ENCODE measurements around the gene KCNG3.

The KCNG3 gene

GRCh38 chr2:42493468-42494354 is at the start of gene KCNG3:
KCNG3 (minus strand) TSS chr2:42493982; CDS start chr2:42493501, 481 bp downstream.
- DNase-seq: peak; percentile 87

DNA sequence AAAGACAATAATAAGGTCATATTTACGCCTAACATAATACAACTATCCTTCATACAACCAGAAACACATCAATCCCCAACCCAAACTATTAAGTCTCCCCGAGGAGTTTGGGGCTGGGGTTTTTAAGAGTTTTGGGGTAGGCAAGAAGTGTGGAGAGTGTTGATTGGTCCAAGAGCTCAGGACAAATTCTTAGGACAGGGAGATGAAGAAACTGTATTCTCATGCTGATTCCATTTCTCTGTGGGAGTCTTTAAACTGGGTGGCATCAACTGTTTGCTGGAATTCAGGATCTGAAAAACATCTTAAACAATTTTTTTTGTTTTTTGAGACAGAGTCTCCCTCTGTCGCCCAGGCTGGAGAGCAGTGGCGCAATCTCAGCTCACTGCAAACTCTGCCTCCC is 49.1 kb upstream of the KCNG3 start:
- DNase-seq: no peak

DNA sequence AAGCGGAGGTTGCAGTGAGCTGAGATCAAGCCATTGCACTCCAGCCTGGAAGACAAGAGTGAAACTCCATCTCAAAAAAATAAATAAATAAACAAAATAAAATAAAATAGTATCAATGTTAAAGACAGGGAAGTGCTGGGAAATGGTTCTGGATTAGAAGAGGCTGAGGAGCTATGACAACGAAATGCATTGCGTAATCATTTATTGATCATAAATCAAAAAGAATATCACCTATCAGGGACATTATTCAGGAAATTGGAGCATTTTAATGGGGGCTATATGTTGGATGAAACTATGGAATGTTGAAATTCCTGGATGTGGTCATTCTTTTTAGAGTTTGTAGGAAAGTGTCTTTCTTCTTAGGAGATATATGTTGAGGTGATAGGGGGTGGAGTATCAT is 43.7 kb upstream of the KCNG3 start:
- no peak for DNase-seq

GRCh38 chr2:42532397-42532796 is 38.6 kb upstream of the KCNG3 start:
- no peak for DNase-seq

DNA sequence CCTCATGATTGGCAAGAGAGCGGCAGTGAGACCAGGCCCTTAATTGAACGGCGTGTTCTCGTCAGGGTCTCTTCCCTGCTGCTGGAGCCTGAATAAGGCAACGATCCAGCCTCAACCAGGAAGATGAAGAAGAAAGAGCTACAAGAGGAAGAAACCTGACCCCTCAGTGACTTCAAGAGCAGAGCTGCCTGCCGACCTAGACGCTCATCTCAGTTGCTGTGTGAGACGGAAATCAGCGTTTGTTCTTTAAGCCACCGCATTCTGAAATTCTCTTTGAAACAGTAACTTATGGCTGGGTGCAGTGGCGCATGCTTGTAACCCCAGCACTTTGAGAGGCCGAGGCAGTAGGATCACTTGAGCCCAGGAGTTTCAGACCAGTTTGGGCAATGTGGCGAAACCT is 29.6 kb upstream of the KCNG3 start:
- DNase-seq: no peak

DNA sequence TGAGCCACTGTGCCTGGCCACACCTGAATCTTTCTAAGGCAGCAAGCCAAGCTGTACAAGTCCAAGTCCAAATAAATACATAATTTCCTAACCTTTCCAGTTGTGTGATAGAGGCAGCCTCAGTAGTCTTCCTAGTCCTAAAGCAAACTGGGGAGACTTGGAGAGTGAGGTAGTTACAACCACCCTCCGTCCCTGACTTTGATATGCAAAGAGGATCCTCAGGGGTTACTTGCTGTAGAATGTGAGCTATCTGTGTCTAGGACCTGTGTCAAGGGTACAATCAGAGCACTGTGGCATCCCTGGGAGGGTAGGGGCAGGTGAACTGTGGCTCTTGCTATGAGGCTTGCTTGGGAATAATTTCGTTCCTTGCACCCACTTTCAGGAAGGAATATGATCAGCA is 28.3 kb upstream of the KCNG3 start:
- DNase-seq: no peak

DNA sequence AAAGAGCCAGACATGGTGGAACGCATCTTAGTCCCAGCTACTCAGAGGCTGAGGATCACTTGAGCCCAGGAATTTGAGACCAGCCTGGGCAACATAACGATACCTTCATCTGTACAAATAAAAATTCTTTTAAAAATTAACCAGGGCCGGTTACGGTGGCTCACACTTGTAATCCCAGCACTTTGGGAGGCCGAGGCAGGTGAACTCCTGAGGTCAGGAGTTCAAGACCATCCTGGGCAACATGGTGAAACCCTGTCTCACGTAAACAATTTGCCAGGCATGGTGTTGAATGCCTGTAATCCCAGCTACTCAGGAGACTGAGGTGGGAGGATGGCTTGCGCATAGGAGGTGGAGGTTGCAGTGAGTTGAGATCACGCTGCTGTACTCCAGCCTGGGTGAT is 25.8 kb upstream of the KCNG3 start:
- DNase-seq: no peak

DNA sequence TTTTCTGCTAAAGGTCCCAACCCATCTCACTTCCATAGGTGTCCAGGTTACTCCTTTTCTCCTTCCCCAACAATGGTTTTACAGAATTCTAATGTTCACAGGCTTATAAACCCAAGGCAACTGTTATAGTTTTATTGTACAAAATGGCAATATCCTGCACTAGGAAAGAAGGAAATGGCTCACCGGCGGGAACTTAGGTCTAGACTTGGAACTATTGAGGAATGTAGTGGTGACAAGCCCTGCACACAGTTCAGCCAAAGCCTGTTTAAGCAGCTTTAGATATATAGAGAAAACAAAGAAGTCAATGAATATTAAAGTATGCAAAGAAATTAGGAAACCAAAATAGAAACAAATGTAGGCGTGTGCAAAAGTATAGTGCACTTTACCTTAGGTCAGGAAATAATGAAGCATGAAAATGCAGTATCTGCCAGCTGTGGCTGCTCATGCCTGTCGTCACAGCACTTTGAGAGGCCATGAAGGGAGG is 22.7 kb upstream of the KCNG3 start:
- DNase-seq: no peak

- DNase-seq: peak; percentile 78
Measured at GRCh38 chr2:42513252-42513918, 19.6 kb upstream of the KCNG3 start.

- no peak for DNase-seq
Measured at GRCh38 chr2:42510608-42511243, 16.9 kb upstream of the KCNG3 start.

GRCh38 chr2:42510191-42510590 is 16.4 kb upstream of the KCNG3 start:
- DNase-seq: no peak

DNA sequence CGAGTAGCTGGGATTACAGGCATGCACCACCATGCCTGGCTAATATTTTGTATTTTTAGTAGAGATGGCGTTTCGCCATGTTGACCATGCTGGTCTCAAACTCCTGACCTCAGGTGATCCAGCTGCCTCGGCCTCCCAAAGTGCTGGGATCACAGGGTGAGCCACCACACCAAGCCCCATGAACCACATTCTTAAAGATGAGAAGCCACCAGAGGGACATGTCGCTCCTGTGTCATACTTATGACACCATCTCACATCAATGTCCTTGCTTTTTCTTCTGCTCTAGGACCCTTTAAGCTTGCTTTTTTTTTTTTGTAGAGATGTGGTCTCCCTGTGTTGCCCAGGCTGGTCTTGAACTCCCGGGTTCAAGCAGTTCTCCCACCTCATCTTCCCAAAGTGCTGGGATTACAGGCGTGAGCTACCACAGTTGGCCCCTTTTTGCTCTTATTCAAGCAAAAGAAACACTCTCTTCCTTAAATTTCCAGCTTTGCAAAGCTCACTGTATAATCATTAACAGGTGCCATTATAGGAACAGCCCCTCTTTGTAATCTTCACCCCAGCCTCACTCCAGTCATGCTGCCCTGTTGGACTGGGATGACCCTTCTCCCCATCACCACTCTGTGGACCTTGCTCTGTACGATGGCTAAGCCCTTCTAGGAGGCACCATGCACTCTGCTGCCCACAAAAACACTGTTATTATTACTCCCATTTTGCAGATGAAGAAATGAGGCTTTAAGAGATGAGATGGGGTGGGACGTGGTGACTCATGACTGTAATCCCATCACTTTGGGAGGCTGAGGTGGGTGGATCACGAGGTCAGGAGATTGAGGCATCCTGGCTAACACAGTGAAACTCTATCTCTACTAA is 10.8 kb upstream of the KCNG3 start:
- no peak for DNase-seq

GRCh38 chr2:42503291-42503690 is 9.5 kb upstream of the KCNG3 start:
- no peak for DNase-seq

GRCh38 chr2:42498497-42498896 is 4.7 kb upstream of the KCNG3 start:
- DNase-seq: no peak

DNA sequence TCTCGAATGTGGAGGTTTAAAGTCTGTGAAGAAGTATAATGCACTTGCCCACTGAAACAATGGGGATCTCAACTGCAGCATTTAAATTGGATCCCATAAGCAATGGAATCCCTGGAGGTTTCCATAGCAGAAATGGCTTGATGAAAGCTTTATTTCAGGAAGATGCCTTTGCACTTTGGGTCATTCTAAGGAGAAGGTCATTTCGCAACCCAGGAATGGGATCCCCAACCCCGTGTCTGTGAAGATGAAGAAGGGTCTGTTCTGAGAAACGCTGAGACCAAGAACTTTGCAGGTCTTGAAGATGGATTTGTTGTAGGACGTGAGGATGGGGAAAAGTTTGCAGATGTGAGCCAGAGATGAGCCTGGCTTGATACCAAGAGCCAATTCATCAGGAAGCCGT is 1.8 kb upstream of the KCNG3 start:
- DNase-seq: no peak

DNA sequence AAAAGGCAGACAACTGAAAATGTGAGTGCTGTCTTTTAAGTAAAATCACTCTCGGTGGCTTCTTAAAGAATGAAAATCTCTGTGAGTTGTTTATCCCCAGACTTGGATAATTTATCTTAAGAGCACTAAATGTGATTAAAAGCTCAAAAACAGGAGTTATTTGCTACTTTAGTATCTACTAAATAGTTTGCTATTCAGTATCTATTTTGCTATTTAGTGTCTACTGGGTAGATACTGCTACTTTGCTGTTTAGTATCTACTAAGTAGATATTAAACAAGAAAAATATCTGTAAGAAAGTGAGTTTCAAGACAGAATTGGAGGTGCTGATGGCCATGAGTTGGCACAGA is 1.4 kb upstream of the KCNG3 start:
- DNase-seq: no peak

DNA sequence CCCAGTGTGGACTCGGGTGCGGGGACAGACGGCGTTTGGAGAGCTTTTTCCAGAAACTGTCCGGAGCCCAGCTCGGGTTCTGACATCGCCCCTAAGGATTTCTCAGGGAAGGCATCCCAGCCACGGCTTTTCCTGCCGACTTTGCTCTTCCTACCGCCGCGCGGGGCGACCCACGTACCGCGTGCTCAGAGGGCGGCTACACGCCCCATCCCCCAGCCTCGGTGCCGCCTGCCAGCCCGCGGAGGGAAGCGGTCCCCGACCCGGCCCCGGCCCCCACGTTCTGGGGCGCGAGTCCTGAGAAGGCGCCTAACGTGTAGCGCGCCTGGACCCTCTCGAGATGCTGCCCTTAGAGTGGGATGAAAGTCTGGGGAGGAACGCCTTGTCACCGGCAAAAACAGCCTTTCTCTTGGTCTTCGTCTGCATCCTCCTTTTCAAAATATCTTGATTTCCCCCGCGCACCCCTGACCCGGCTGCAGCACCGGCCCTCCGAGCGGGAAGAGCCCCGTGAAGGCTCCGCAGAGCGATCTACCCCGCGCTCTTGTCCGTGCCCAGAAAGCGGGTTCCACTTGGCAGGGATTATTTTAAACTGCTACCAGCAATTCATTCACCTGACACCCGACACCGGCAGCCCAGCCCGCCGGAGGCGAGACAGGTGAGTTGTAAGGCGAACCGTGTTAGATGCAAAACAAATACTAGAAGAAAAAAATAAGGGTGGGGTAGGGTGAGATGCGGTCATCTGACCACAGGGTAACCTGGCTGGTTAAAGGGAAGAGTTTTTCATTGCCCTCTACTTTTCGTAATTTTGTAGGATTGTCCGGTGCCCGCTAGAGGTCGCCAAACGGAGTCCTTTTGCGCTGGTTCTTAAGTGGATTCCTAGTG is 812 bp upstream of the KCNG3 start:
- peak; percentile 88 for DNase-seq

DNA sequence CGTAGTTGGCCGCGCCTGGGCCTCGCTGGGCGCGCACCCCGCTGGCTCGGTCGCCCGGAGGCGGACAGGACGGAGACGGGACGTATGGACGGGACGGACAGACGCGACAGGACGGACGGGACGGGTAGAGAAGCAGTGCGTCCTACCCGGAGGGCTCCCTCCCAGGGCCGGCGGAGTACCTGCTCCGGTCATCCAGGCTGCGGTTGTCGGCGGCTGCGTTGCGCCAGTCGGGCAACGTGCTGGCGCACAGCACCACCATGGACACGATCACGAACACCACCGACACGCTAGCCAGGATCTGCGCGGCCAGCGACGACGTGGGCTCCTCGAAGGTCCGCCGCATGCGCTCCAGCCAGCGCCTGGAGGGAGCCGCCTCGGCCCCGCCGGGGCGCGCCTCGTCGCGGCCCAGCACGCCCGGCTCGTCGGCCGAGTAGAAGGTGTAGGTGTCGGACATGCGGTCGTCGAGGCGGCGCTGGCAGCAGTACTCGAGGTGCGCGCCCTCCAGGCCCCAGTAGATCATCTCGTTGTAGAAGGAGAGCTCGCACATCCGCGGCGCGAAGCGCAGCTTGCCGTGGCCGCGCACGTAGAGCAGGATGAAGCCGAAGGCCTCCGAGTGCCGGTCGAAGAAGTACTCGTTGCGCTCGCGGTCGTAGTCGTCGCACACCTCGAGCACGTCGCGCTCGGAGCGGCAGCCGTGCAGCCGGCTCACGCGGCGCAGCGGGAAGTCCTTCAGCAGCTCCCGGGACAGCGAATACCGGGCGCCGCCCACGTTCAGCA is 903 bp downstream of the KCNG3 start:
- DNase-seq: peak; percentile 73

GRCh38 chr2:42488297-42488696 is 5.5 kb downstream of the KCNG3 start:
- DNase-seq: no peak

DNA sequence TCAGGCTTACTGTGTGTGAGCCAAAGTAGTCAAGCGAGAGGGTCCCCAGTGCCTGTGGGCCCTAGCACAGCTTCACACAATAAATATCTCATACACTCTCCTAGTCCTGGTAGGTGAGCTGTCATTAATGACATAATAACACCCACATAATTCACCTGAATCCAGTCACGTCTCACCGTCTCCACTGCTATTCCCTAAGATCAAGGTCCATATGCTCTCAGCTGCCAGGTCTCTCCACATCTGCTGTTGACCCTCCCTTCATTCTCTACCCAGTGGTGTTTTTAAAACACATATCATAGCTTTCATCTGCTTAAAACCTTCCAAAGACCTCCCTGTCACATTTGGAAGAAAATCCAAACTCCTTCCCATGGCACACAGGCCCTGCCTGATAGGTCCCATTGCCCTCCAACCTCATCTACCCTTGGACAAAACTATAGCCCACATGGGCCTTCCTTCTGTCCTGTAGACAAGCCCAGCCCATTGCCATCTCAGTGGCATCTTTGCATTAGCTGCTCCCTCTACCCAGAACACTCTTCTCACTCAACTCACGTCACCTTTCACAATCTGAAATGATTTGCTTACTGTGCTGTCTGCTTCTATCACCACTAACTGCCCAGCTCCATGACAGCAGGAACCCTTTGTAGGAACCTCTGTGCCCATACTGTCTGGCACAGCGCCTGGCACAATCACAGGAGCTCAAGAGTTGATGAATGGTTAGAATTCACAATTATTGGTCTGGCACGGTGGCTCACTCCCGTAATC is 7.5 kb downstream of the KCNG3 start:
- no peak for DNase-seq
